Hepatocyte (in vitro differentiated cells): Measurements from ENCODE around the gene TBC1D1. TPM values are rescaled to one million over a fixed set of nuclear protein-coding genes. Genes with fewer than 3 reads are reported as not detected.

Source experiments
- DNase-seq: peaks from one replicate; pipeline ENCODE4 v3.0.0-alpha.2; 2016; ENCODE audit warnings: low spot score
- H2AFZ ChIP-seq: fragments of 200-600 bp; sonication (generic); 2 replicates; pipeline ENCODE4 v1.6.0; 2016; ENCODE audit warnings: antibody characterized with exemption, mild to moderate bottlenecking
- H3K27ac ChIP-seq: fragments of 200-600 bp; sonication (generic); 2 replicates; pipeline ENCODE4 v1.5.1; 2016; ENCODE audit warnings: mild to moderate bottlenecking
- H3K27me3 ChIP-seq: fragments of 200-600 bp; sonication (generic); 2 replicates; pipeline ENCODE4 v1.6.1; 2016
- H3K36me3 ChIP-seq: fragments of 200-600 bp; sonication (generic); replicated peaks from 2 replicates; pipeline ENCODE4 v1.5.1; 2016; ENCODE audit warnings: low read depth; ENCODE audit not compliant: insufficient read depth
- H3K4me1 ChIP-seq: fragments of 200-600 bp; sonication (generic); 2 replicates; pipeline ENCODE4 v1.5.1; 2016; ENCODE audit warnings: mild to moderate bottlenecking, moderate library complexity; ENCODE audit not compliant: insufficient read depth
- H3K4me2 ChIP-seq: fragments of 200-600 bp; sonication (generic); 2 replicates; pipeline ENCODE4 v1.6.0; 2016
- H3K4me3 ChIP-seq: fragments of 200-600 bp; sonication (generic); 2 replicates; pipeline ENCODE4 v1.5.1; 2016; ENCODE audit warnings: mild to moderate bottlenecking
- H3K79me2 ChIP-seq: fragments of 200-600 bp; sonication (generic); 2 replicates; pipeline ENCODE4 v1.6.0; 2017; ENCODE audit warnings: mild to moderate bottlenecking
- H3K9me2 ChIP-seq: fragments of 200-600 bp; sonication (generic); replicated peaks from 2 replicates; pipeline ENCODE4 v1.6.0; 2017; ENCODE audit warnings: mild to moderate bottlenecking; ENCODE audit not compliant: insufficient read depth
- H3K9me3 ChIP-seq: fragments of 200-600 bp; sonication (generic); 2 replicates; pipeline ENCODE4 v1.5.1; 2016; ENCODE audit warnings: low read depth, mild to moderate bottlenecking
- H4K20me1 ChIP-seq: fragments of 200-600 bp; sonication (generic); 2 replicates; pipeline ENCODE4 v1.6.0; 2016; ENCODE audit warnings: mild to moderate bottlenecking; ENCODE audit not compliant: insufficient read depth, poor library complexity, severe bottlenecking
- CTCF ChIP-seq: fragments of 200-600 bp; sonication (generic); IDR thresholded peaks from 2 replicates; pipeline ENCODE4 v1.5.1; 2016; ENCODE audit warnings: antibody characterized with exemption, mild to moderate bottlenecking; ENCODE audit not compliant: poor library complexity
- EZH2 ChIP-seq: fragments of 200-600 bp; sonication (generic); IDR thresholded peaks from 2 replicates; pipeline ENCODE4 v1.6.1; 2016; ENCODE audit warnings: antibody characterized with exemption, mild to moderate bottlenecking, borderline replicate concordance
- EZH2phosphoT487 ChIP-seq: fragments of 200-600 bp; sonication (generic); IDR thresholded peaks from one replicate; pipeline ENCODE4 v1.6.1; 2018; ENCODE audit warnings: antibody characterized with exemption, mild to moderate bottlenecking, low read depth, moderate library complexity; ENCODE audit not compliant: unreplicated experiment, severe bottlenecking
- WGBS: methylation state at CpG from one replicate; pipeline ENCODE4 v1.1.6; 2016; ENCODE audit warnings: low lambda C conversion rate; ENCODE audit errors: missing lambda C conversion rate; 5-methylcytosine and 5-hydroxymethylcytosine counted together
- polyA plus RNA-seq: library from polyadenylated mRNA; unstranded; fragments of >200 nt; fragmentation: Nextera tagmentation; extraction: Ambion mirVana; gene quantifications from 2 replicates; pipeline ENCODE4 v1.2.1, GENCODE V29; 2016
- total RNA-seq: library from RNA; depleted of rRNA; stranded (reverse); fragments of >200 nt; gene quantifications from 2 replicates; pipeline ENCODE4 v1.2.3, GENCODE V29; 2014

Gene TBC1D1
- total and polyA plus RNA-seq, 2 experiments from 2014 or later: 45.6 to 117 TPM

- Histone ChIP-seq H3K9me2 (no peaks in the 10 kb centered on the region), H3K4me2 (no peak overlapping the region), H3K9me3 (no peaks in the 10 kb centered on the region), H3K36me3 (no peaks in the 10 kb centered on the region), H2AFZ (no peak overlapping the region), H3K27me3 (no peaks in the 10 kb centered on the region), H3K4me3 (no peak overlapping the region), H4K20me1 (peaks cover 3% of the 10 kb centered on the region), H3K27ac (peak overlapping the region; percentile 8), H3K4me1 (peaks cover 26% of the 10 kb centered on the region), H3K79me2 (peaks cover 45% of the 10 kb centered on the region)
- no peak for DNase-seq
- TF ChIP-seq CTCF (no peak), EZH2phosphoT487 (no peak), EZH2 (no peak)
- WGBS: 91% methylated on average over 3 of the region's 3 CpGs
Observed at GRCh38 chr4:38011511-38012162, 120.8 kb downstream of the TBC1D1 start.

GRCh38 chr4:38013461-38014366 lies 122.8 kb downstream of the TBC1D1 start:
- Histone ChIP-seq H3K4me3 (no peak overlapping the region), H3K27me3 (no peaks in the 10 kb centered on the region), H3K9me3 (no peaks in the 10 kb centered on the region), H3K4me2 (no peak overlapping the region), H3K79me2 (peaks cover 27% of the 10 kb centered on the region), H3K4me1 (peaks cover 19% of the 10 kb centered on the region), H4K20me1 (peaks cover 2% of the 10 kb centered on the region), H2AFZ (no peak overlapping the region), H3K9me2 (no peaks in the 10 kb centered on the region), H3K27ac (no peak overlapping the region), H3K36me3 (no peaks in the 10 kb centered on the region)
- no peak for TF ChIP-seq EZH2phosphoT487
- DNase-seq: no peak
- 84% methylated on average over 9 of the region's 9 CpGs for WGBS

GRCh38 chr4:38014421-38014852 lies 123.6 kb downstream of the TBC1D1 start:
- H3K27ac ChIP-seq: no peak overlapping the region

More at GRCh38 chr4:38014421-38014852, 123.6 kb downstream of the TBC1D1 start:
- Histone ChIP-seq H3K79me2 (peaks cover 20% of the 10 kb centered on the region), H3K4me3 (no peak overlapping the region), H2AFZ (no peak overlapping the region), H4K20me1 (no peaks in the 10 kb centered on the region), H3K4me1 (peaks cover 12% of the 10 kb centered on the region), H3K9me2 (no peaks in the 10 kb centered on the region), H3K36me3 (no peaks in the 10 kb centered on the region), H3K4me2 (no peak overlapping the region), H3K27me3 (no peaks in the 10 kb centered on the region), H3K9me3 (no peaks in the 10 kb centered on the region)
- 99% methylated on average over 31 of the region's 37 CpGs for WGBS
- no peak for DNase-seq
- TF ChIP-seq EZH2: no peak
- TF ChIP-seq CTCF: no peak
- no peak for TF ChIP-seq EZH2phosphoT487
